ENCODE data around the gene VPS41.

GRCh38 chr7:38743899-38744298 is 165.1 kb downstream of the VPS41 start:
- TF ChIP-seq CTCF (IDR thresholded peaks at IDR 0.05), result no peak
- TF ChIP-seq POLR2A (IDR thresholded peaks at IDR 0.05), result no peak
